ENCODE data around the gene EXOC3L4. TPM values are rescaled to one million over a fixed set of nuclear protein-coding genes. Genes with fewer than 3 reads are reported as not detected.

Gene EXOC3L4
- total RNA-seq, 1 donor from 2014 or later, result not detected

GRCh38 chr14:103107941-103108748 is 13.6 kb downstream of the EXOC3L4 start:
- H3K27ac ChIP-seq (ENCODE audit: low read depth, low read length), result peak overlapping the region; percentile 9
- no peak overlapping the region for H3K9ac ChIP-seq (ENCODE audit: low read length)

GRCh38 chr14:103108749-103109207 is 14.3 kb downstream of the EXOC3L4 start:
- H4K20me1 ChIP-seq (ENCODE audit: insufficient read depth, low read length), result no peaks in the 10 kb centered on the region
- H3K9ac ChIP-seq (ENCODE audit: low read length), result no peak overlapping the region
- peak overlapping the region; percentile 59 for H3K4me2 ChIP-seq (ENCODE audit: low read length)
- DNase-seq (ENCODE audit: low read depth) (peak; percentile 20), FAIRE-seq (no peak)
- H3K36me3 ChIP-seq (ENCODE audit: insufficient read depth, low read length), result no peaks in the 10 kb centered on the region
- TF ChIP-seq EZH2 (IDR thresholded peaks at IDR 0.05; ENCODE audit: insufficient read depth, low read length) (no peak), CTCF (IDR thresholded peaks at IDR 0.05; ENCODE audit: insufficient read depth, low read depth, low read length) (no peak)
- Mint-ChIP-seq H3K27ac (ENCODE audit: unreplicated experiment) (peak overlapping the region; percentile 18), H3K36me3 (ENCODE audit: low read depth, unreplicated experiment) (no peaks in the 10 kb centered on the region), H3K4me3 (ENCODE audit: unreplicated experiment) (no peak overlapping the region), H3K27me3 (ENCODE audit: low read depth, unreplicated experiment) (peaks cover 7% of the 10 kb centered on the region), H3K4me1 (ENCODE audit: low read depth, unreplicated experiment) (peaks cover 11% of the 10 kb centered on the region), H3K9me3 (ENCODE audit: unreplicated experiment) (peaks cover 3% of the 10 kb centered on the region)
- no peak overlapping the region for H2AFZ ChIP-seq (ENCODE audit: low read depth, low read length)
- no peaks in the 10 kb centered on the region for H3K79me2 ChIP-seq (ENCODE audit: insufficient read depth, low read length)
- peaks cover 9% of the 10 kb centered on the region for H3K27me3 ChIP-seq (ENCODE audit: insufficient read depth, low read length)
- peak overlapping the region; percentile 9 for H3K27ac ChIP-seq (ENCODE audit: low read depth, low read length)
- no peaks in the 10 kb centered on the region for H3K9me3 ChIP-seq (ENCODE audit: insufficient read depth, low read depth, low read length)
- H3K4me3 ChIP-seq (ENCODE audit: insufficient read depth, low read depth, low read length), result no peak overlapping the region
- peaks cover 33% of the 10 kb centered on the region for H3K4me1 ChIP-seq (ENCODE audit: insufficient read depth, low read length)

More at GRCh38 chr14:103107941-103108748, 13.6 kb downstream of the EXOC3L4 start:
- Mint-ChIP-seq H3K27ac (ENCODE audit: unreplicated experiment) (no peak overlapping the region), H3K4me1 (ENCODE audit: low read depth, unreplicated experiment) (peaks cover 11% of the 10 kb centered on the region), H3K9me3 (ENCODE audit: unreplicated experiment) (peaks cover 3% of the 10 kb centered on the region), H3K4me3 (ENCODE audit: unreplicated experiment) (no peak overlapping the region), H3K27me3 (ENCODE audit: low read depth, unreplicated experiment) (peaks cover 11% of the 10 kb centered on the region), H3K36me3 (ENCODE audit: low read depth, unreplicated experiment) (peaks cover 2% of the 10 kb centered on the region)
- Histone ChIP-seq H3K9me3 (ENCODE audit: insufficient read depth, low read depth, low read length) (no peaks in the 10 kb centered on the region), H3K36me3 (ENCODE audit: insufficient read depth, low read length) (no peaks in the 10 kb centered on the region), H3K4me1 (ENCODE audit: insufficient read depth, low read length) (peaks cover 33% of the 10 kb centered on the region), H3K79me2 (ENCODE audit: insufficient read depth, low read length) (no peaks in the 10 kb centered on the region), H3K27me3 (ENCODE audit: insufficient read depth, low read length) (peaks cover 14% of the 10 kb centered on the region), H3K4me2 (ENCODE audit: low read length) (peak overlapping the region; percentile 59), H2AFZ (ENCODE audit: low read depth, low read length) (no peak overlapping the region), H4K20me1 (ENCODE audit: insufficient read depth, low read length) (no peaks in the 10 kb centered on the region), H3K4me3 (ENCODE audit: insufficient read depth, low read depth, low read length) (no peak overlapping the region)
- DNase-seq (ENCODE audit: low read depth) (no peak), FAIRE-seq (no peak)
- TF ChIP-seq CTCF (IDR thresholded peaks at IDR 0.05; ENCODE audit: insufficient read depth, low read depth, low read length), result no peak
- TF ChIP-seq EZH2 (IDR thresholded peaks at IDR 0.05; ENCODE audit: insufficient read depth, low read length), result no peak

Data from astrocyte (in vitro differentiated cells and primary cell).